PC-9 (cell line): ENCODE results near the gene TSACC. TPM values are rescaled to one million over a fixed set of nuclear protein-coding genes. Genes with fewer than 3 reads are reported as not detected.

Experiments
- BruUV-seq: library from RNA; stranded (reverse); fragments of 400-500 nt; replicated peaks from 2 replicates; lab custom pipeline; 2021; lab: Mats Ljungman, UMichigan
- CTCF ChIA-PET: fragments of 300-600 bp; sonication (Branson Sonifier 250); formaldehyde crosslinking; loops from one replicate; lab custom pipeline; 2022; ENCODE audit warnings: antibody characterized with exemption; lab: Charles Lee
- POLR2A ChIA-PET: fragments of 300-600 bp; sonication (Branson Sonifier 250); formaldehyde crosslinking; loops from one replicate; lab custom pipeline; 2022; ENCODE audit warnings: antibody characterized with exemption; ENCODE audit not compliant: unreplicated experiment; lab: Charles Lee
- DNase-seq, 2 experiments: peaks; one replicate each; pipeline versions ENCODE4 v3.0.0 to v3.0.0-alpha.2; 2015 to 2022; ENCODE audit warnings: mixed read lengths in 1 of 2
- H2AFZ ChIP-seq: fragments of 200-600 bp; sonication (generic); 2 replicates; pipeline ENCODE4 v1.8.1; 2017; ENCODE audit warnings: antibody characterized with exemption
- H3F3A ChIP-seq: fragments of 200-600 bp; sonication (generic); 2 replicates; pipeline ENCODE4 v1.8.1; 2017; ENCODE audit warnings: antibody characterized with exemption, mild to moderate bottlenecking, low read depth; ENCODE audit not compliant: insufficient read depth
- H3K27ac ChIP-seq: fragments of 200-600 bp; sonication (generic); 2 replicates; pipeline ENCODE4 v1.6.1; 2016; ENCODE audit warnings: mixed run types
- H3K27me3 ChIP-seq: fragments of 200-600 bp; sonication (generic); 2 replicates; pipeline ENCODE4 v1.6.1; 2016; ENCODE audit warnings: low read depth, mixed run types; ENCODE audit not compliant: insufficient read depth
- H3K36me3 ChIP-seq: fragments of 200-600 bp; sonication (generic); 2 replicates; pipeline ENCODE4 v1.6.1; 2016; ENCODE audit warnings: low read depth, mixed run types
- H3K4me1 ChIP-seq: fragments of 200-600 bp; sonication (generic); replicated peaks from 2 replicates; pipeline ENCODE4 v1.6.1; 2016; ENCODE audit warnings: mixed run types; ENCODE audit not compliant: insufficient read depth
- H3K4me2 ChIP-seq: fragments of 200-600 bp; sonication (generic); 2 replicates; pipeline ENCODE4 v1.6.1; 2017; ENCODE audit warnings: mixed run types
- H3K4me3 ChIP-seq: fragments of 200-600 bp; sonication (generic); 2 replicates; pipeline ENCODE4 v1.6.1; 2016; ENCODE audit warnings: mixed run types
- H3K79me2 ChIP-seq: fragments of 200-600 bp; sonication (generic); 2 replicates; pipeline ENCODE4 v1.6.1; 2017; ENCODE audit warnings: low read depth, mixed run types
- H3K9me2 ChIP-seq: fragments of 200-600 bp; sonication (generic); 2 replicates; pipeline ENCODE4 v1.8.1; 2017; ENCODE audit warnings: mild to moderate bottlenecking; ENCODE audit not compliant: insufficient read depth
- H3K9me3 ChIP-seq: fragments of 200-600 bp; sonication (generic); 2 replicates; pipeline ENCODE4 v1.8.1; 2016; ENCODE audit warnings: low read depth; ENCODE audit not compliant: insufficient read depth
- H4K20me1 ChIP-seq: fragments of 200-600 bp; sonication (generic); 2 replicates; pipeline ENCODE4 v1.8.1; 2017; ENCODE audit not compliant: insufficient read depth
- EZH2 ChIP-seq: fragments of 200-600 bp; sonication (generic); IDR thresholded peaks from 2 replicates; pipeline ENCODE4 v1.8.0; 2017; ENCODE audit warnings: antibody characterized with exemption, low read depth
- intact Hi-C: fragments of 100-400 bp; cut with micrococcal nuclease; formaldehyde crosslinking; loops from one replicate; pipeline ENCODE4 v1.10.0; 2022; ENCODE audit not compliant: unreplicated experiment
- total RNA-seq: library from RNA; stranded (reverse); gene quantifications from 2 replicates; pipeline ENCODE4 v1.2.3, GENCODE V29; 2021
- TF ChIP-seq, protein P1 (sequence below): fragments of 200-600 bp; sonication (generic); conservative IDR thresholded peaks from 2 replicates; pipeline ENCODE4 v1.6.1; 2017; ENCODE audit warnings: mixed run types, antibody characterized with exemption, mild to moderate bottlenecking, moderate library complexity

Gene TSACC
- total RNA-seq, 1 experiment from 2014 or later = 1.3 TPM

DNA sequence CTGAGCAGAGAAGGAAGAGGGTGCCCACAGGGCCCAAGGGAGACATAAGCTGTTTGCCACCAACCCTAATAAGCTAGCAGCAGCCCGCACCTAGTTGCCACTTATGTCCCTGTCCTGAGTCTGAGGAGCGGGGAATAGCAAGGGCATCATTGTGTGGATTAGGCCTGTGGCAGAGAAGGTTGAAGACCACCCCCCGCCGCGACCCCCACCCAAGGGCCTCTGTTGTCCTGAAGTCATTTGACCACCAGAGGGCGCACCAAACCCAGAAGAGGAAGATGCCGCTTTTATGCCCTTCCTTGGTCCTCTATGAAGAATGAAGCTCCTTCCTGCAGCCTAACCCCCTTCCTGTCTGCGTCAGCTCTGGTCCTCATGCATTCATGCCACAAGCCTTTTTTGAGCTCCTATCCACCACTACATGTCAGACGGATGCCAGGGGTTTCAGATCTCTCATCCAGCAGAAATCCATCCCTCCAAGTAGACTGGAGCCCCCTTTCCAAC is 47.3 kb downstream of the TSACC start:
- Histone ChIP-seq H3K4me2 (no peak overlapping the region), H3K27ac (no peak overlapping the region), H4K20me1 (no peaks in the 10 kb centered on the region), H3K4me1 (no peaks in the 10 kb centered on the region), H3K9me2 (no peaks in the 10 kb centered on the region), H3K36me3 (no peaks in the 10 kb centered on the region), H3K4me3 (no peak overlapping the region), H3F3A (no peaks in the 10 kb centered on the region), H3K9me3 (no peaks in the 10 kb centered on the region), H3K79me2 (no peaks in the 10 kb centered on the region), H3K27me3 (no peaks in the 10 kb centered on the region), H2AFZ (no peak overlapping the region)
- peak in 1 of 2 experiments; percentile 45 for DNase-seq
- intact Hi-C loops = loop anchor here (1.0 kb wide), 2 partner anchors 59 to 223 kb away; no protein-coding TSS in a partner anchor
- ChIA-PET POLR2A (interaction anchor here (0.6 to 1.5 kb wide), 4 partner anchors 60 to 321 kb away, joined by 4 to 13 read pairs (median 10); partner anchors contain the start of gene MEF2D), CTCF (interaction anchor here (0.5 to 2.7 kb wide), 33 partner anchors 11 to 614 kb away, joined by 3 to 74 read pairs (median 6); partner anchors contain the start of gene RHBG)
- BruUV-seq = no TSS peak
- TF ChIP-seq, protein P1, sequence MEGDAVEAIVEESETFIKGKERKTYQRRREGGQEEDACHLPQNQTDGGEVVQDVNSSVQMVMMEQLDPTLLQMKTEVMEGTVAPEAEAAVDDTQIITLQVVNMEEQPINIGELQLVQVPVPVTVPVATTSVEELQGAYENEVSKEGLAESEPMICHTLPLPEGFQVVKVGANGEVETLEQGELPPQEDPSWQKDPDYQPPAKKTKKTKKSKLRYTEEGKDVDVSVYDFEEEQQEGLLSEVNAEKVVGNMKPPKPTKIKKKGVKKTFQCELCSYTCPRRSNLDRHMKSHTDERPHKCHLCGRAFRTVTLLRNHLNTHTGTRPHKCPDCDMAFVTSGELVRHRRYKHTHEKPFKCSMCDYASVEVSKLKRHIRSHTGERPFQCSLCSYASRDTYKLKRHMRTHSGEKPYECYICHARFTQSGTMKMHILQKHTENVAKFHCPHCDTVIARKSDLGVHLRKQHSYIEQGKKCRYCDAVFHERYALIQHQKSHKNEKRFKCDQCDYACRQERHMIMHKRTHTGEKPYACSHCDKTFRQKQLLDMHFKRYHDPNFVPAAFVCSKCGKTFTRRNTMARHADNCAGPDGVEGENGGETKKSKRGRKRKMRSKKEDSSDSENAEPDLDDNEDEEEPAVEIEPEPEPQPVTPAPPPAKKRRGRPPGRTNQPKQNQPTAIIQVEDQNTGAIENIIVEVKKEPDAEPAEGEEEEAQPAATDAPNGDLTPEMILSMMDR = peak; percentile 100
- no peak for TF ChIP-seq EZH2

DNA sequence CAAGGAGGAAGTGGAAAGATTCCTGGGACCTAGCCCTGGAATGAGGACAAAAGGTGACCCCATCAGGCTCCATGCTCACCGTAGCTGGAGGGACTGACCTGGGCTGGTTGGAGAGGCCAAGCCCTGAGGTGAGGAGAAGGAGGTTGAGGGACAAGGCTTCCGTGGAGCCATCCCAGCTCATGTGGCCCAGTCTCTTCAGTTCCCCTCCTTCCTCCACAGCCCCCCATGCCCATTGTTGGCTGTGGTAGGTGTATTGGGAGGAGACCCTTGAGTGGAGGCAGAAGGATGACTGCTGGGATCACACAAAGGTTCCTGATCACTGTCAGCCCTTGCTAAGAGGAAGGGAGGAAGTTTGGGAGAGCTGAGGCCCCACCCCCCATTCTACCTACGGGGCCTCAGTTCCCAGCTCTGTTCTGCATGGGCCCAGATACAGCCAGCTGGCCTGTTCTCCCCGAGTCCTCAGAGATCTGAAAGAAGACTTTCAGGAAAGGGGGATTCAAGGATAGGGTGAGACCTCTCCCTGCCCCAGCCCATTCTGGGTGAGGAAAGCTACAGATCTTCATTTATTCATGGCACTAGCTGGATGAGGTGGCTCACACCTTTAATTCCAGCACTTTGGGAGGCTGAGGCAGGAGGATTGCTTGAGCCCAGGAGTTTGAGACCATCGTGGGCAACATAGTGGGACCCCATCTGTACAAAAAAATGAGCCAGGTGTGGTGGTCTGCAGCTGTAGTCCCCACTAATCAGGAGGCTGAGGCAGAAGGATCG is 48.0 kb downstream of the TSACC start:
- no TSS peak for BruUV-seq
- ChIA-PET POLR2A (interaction anchor here (0.6 to 1.5 kb wide), 5 partner anchors 60 to 320 kb away, joined by 4 to 13 read pairs (median 9); partner anchors contain the start of gene MEF2D), CTCF (interaction anchor here (0.5 to 2.7 kb wide), 35 partner anchors 10 to 615 kb away, joined by 3 to 74 read pairs (median 6); partner anchors contain the start of genes GON4L and RHBG)
- Histone ChIP-seq H3K9me3 (no peaks in the 10 kb centered on the region), H3K4me3 (no peak overlapping the region), H3K4me2 (no peak overlapping the region), H3K9me2 (no peaks in the 10 kb centered on the region), H3K79me2 (no peaks in the 10 kb centered on the region), H3F3A (no peaks in the 10 kb centered on the region), H3K4me1 (no peaks in the 10 kb centered on the region), H3K27ac (no peak overlapping the region), H4K20me1 (no peaks in the 10 kb centered on the region), H3K36me3 (no peaks in the 10 kb centered on the region), H3K27me3 (no peaks in the 10 kb centered on the region), H2AFZ (no peak overlapping the region)
- DNase-seq = no peak
- TF ChIP-seq EZH2 = no peak
- TF ChIP-seq, protein P1 = no peak
- intact Hi-C loops = no loop called here

DNA sequence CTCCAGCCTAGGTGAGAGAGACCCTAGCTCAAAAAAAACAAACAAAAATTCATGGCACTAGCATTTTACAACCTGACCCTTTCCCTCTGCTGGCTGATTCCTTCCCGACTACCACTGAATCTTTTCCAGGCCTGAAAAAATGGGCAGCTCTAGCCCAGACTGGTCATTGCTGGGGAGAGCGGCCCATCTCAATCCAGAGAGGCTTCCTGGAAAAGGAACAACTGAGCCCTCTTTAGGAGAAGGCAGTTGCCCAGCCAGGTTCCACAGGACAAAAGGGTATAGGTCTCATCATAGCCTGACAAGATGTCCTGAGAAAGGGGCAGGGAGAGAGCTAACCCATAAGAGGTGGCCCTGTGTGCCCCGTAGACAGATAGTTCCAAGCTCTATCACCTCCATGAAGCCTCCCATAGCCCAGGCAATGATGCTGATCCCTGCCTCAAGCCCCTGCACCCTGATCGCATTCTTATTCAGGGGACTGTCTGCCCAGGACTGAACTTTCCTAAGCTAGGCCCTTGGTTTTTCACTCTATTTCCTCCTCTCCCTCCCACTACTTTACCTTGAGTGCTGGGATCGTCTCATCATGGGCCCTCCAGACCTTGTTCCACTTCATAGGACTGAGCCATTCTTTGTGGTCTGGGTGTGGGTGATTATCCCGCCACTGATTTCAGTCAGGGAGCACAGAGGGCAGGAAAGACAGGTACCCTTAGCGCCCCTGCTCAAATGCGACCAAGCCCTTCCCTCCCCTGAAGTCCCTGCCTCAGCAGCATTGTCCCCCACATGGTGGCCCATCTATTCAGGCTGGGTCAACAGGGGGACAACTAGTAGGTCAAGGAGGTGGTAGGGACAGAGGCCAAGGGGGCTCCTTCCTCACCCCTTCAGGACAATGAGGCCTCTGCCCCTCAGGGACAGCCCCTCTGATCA is 48.9 kb downstream of the TSACC start:
- Histone ChIP-seq H3K9me3 (no peaks in the 10 kb centered on the region), H2AFZ (no peak overlapping the region), H3F3A (no peaks in the 10 kb centered on the region), H3K4me3 (no peak overlapping the region), H3K9me2 (no peaks in the 10 kb centered on the region), H3K4me1 (no peaks in the 10 kb centered on the region), H3K4me2 (no peak overlapping the region), H3K27ac (no peak overlapping the region), H3K27me3 (no peaks in the 10 kb centered on the region), H4K20me1 (no peaks in the 10 kb centered on the region), H3K36me3 (no peaks in the 10 kb centered on the region), H3K79me2 (no peaks in the 10 kb centered on the region)
- BruUV-seq = no TSS peak
- TF ChIP-seq EZH2 = no peak
- TF ChIP-seq, protein P1 = no peak
- ChIA-PET CTCF (interaction anchor here (0.5 to 2.7 kb wide), 4 partner anchors 11 to 530 kb away, joined by 3 to 74 read pairs (median 5); partner anchors contain the start of gene GON4L), POLR2A (interaction anchor here (0.6 to 1.5 kb wide), 2 partner anchors 59 to 113 kb away, joined by 4 to 5 read pairs; partner anchors contain the start of gene MEF2D)
- no peak for DNase-seq
- intact Hi-C loops = no loop called here
